ENCODE results near the gene LSR.

DNA sequence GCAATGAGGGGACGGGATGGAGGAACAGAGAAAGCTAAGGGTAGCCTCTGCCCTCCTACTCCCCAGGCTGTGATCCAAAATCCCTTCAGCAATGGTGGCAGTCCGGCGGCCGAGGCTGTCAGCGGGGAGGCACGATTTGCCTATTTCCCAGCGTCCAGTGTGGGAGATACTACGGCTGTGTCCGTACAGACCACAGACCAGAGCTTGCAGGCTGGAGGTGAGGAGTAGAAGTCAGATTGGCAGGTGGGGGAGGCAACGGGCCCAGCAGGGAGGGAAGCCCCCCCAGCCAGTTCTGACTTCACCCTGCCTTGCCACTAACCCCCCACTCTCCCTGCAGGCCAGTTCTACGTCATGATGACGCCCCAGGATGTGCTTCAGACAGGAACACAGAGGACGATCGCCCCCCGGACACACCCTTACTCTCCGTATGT, 21.6 kb downstream of the LSR start:
- TF ChIP-seq EP300 (IDR thresholded peaks at IDR 0.05) = no peak
- no peak for TF ChIP-seq POLR2A (IDR thresholded peaks at IDR 0.05; ENCODE audit: low read depth)

Data from esophagus muscularis mucosa (tissue), 2 donors.